ENCODE measurements around the gene PITPNC1. TPM values are rescaled to one million over a fixed set of nuclear protein-coding genes. Genes with fewer than 3 reads are reported as not detected.

The PITPNC1 gene
- total RNA-seq, 1 donor from 2014 or later, result 8.1 TPM

DNA sequence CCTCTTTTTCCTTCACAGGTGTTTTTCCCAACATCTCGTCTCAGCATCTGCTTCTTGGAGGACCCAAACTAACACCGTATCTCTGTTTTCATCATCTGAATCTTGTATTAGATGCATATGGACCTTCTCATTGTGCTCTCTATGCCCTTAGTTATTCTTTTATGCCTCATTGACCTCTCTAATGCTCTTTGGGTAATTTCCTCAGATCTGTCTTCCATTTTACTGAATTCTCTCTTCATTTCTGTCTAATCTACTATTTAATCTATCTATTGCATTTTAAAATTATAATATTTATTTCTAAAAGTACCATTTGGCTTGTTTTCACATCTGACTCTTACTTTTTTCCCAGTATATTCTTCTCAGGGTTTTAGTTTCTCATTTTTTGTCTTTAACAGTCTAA is 81.1 kb downstream of the PITPNC1 start:
- Histone ChIP-seq H3K36me3 (no peaks in the 10 kb centered on the region), H3K4me3 (no peak overlapping the region), H3K27me3 (no peaks in the 10 kb centered on the region), H3K27ac (no peak overlapping the region), H3K4me1 (no peaks in the 10 kb centered on the region), H3K9me3 (no peaks in the 10 kb centered on the region)
- intact Hi-C loops (cut with DNase I), result no loop called here
- TF ChIP-seq POLR2A (IDR thresholded peaks at IDR 0.05) (no peak), POLR2AphosphoS5 (IDR thresholded peaks at IDR 0.05; ENCODE audit: insufficient read depth in 1 of 2, low read depth in 1 of 2) (no peak)
- TF ChIP-seq, protein P1, sequence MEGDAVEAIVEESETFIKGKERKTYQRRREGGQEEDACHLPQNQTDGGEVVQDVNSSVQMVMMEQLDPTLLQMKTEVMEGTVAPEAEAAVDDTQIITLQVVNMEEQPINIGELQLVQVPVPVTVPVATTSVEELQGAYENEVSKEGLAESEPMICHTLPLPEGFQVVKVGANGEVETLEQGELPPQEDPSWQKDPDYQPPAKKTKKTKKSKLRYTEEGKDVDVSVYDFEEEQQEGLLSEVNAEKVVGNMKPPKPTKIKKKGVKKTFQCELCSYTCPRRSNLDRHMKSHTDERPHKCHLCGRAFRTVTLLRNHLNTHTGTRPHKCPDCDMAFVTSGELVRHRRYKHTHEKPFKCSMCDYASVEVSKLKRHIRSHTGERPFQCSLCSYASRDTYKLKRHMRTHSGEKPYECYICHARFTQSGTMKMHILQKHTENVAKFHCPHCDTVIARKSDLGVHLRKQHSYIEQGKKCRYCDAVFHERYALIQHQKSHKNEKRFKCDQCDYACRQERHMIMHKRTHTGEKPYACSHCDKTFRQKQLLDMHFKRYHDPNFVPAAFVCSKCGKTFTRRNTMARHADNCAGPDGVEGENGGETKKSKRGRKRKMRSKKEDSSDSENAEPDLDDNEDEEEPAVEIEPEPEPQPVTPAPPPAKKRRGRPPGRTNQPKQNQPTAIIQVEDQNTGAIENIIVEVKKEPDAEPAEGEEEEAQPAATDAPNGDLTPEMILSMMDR (IDR thresholded peaks at IDR 0.05), result no peak
- no peak for DNase-seq (ENCODE audit: extremely low spot score in 2 of 2)

DNA sequence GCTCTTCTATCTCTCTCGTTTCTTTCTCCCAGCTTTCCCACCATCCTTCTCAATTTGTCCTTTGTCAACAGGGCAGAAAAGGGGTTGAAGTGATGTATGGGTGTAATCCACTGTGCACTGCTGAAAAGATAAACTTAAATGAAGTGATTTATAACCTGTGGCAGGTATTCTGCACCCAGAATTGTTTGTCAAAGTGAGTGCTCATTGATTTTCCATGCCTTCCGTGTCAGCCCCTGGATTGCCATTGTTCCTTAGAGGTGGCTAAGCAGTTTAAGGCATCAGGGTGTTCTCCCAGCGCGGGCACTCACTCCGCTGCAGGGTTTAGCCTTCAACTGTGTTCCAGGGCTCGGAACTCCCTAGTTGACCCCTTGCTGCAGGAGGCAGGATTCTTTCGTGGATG is 82.9 kb downstream of the PITPNC1 start:
- no peaks in the 10 kb centered on the region for H3K4me1 ChIP-seq
- no peaks in the 10 kb centered on the region for H3K36me3 ChIP-seq
- H3K4me3 ChIP-seq, result no peak overlapping the region
- no peak for DNase-seq (ENCODE audit: extremely low spot score in 2 of 2)
- no peaks in the 10 kb centered on the region for H3K27me3 ChIP-seq
- intact Hi-C loops (cut with DNase I), result loop anchor here (10.0 kb wide), 1 partner anchor 45 kb away; no protein-coding TSS in a partner anchor
- H3K27ac ChIP-seq, result no peak overlapping the region
- no peaks in the 10 kb centered on the region for H3K9me3 ChIP-seq
- TF ChIP-seq, protein P1 (IDR thresholded peaks at IDR 0.05), result no peak
- TF ChIP-seq POLR2AphosphoS5 (IDR thresholded peaks at IDR 0.05; ENCODE audit: insufficient read depth in 1 of 2, low read depth in 1 of 2) (no peak), POLR2A (IDR thresholded peaks at IDR 0.05) (no peak)

DNA sequence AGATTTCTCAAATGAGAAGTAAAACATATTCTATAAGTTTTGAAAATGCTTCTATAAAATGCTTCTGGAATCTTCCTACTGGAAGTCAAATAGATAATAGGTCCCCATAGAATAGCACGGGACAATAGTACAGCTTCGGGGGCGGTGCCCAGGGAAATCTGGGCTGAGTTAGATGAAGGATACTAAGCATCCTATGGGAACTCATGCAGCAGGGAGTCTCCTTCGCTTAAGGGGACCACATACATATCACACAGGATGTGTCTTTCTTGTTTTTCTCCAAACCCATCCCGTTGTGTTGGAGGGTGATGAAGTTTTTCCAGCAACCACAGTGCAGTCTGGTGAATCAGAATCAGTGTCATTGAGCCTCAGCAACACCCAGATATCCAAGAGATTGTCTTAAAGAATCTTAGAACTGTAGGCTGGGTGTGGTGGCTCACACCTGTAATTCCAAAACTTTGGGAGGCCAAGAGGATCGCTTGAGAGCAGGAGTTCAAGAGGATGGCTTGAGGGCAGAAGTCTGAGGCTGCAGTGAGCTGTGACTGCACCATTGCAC is 84.2 kb downstream of the PITPNC1 start:
- H3K27me3 ChIP-seq, result no peaks in the 10 kb centered on the region
- intact Hi-C loops (cut with DNase I), result loop anchor here (10.0 kb wide), 1 partner anchor 47 kb away; no protein-coding TSS in a partner anchor

DNA sequence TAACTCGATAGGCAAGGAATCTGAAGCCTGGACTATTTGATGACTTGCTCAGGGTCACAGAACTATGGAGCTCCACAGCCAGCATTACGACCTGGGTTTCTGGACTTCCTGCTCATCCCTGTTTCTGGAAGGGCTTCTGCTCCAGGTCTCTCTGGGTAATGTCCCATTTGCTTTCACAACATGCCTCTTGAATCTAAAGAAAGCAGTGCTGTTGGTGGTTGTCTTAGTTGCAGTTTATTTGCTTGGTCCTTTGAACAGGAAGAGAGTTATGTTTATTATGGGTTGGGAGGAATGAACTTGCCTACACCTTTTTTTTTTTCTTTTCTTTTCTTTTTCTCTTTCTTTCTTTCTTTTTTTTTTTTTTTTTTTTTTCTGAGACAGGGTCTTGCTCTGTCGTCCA is 84.8 kb downstream of the PITPNC1 start:
- H3K27ac ChIP-seq, result no peak overlapping the region
- TF ChIP-seq, protein P1 (IDR thresholded peaks at IDR 0.05), result no peak
- TF ChIP-seq POLR2AphosphoS5 (IDR thresholded peaks at IDR 0.05; ENCODE audit: insufficient read depth in 1 of 2, low read depth in 1 of 2) (no peak), POLR2A (IDR thresholded peaks at IDR 0.05) (no peak)
- no peak overlapping the region for H3K4me3 ChIP-seq
- no peak for DNase-seq (ENCODE audit: extremely low spot score in 2 of 2)
- H3K36me3 ChIP-seq, result no peaks in the 10 kb centered on the region
- H3K9me3 ChIP-seq, result no peaks in the 10 kb centered on the region
- no peaks in the 10 kb centered on the region for H3K4me1 ChIP-seq
- no peaks in the 10 kb centered on the region for H3K27me3 ChIP-seq
- intact Hi-C loops (cut with DNase I), result loop anchor here (10.0 kb wide), 1 partner anchor 47 kb away; no protein-coding TSS in a partner anchor

More for the DNA sequence above, 84.2 kb downstream of the PITPNC1 start:
- H3K27ac ChIP-seq, result no peak overlapping the region
- H3K9me3 ChIP-seq, result no peaks in the 10 kb centered on the region
- DNase-seq (ENCODE audit: extremely low spot score in 2 of 2), result no peak
- no peaks in the 10 kb centered on the region for H3K36me3 ChIP-seq
- H3K4me3 ChIP-seq, result no peak overlapping the region
- H3K4me1 ChIP-seq, result no peaks in the 10 kb centered on the region
- TF ChIP-seq POLR2AphosphoS5 (IDR thresholded peaks at IDR 0.05; ENCODE audit: insufficient read depth in 1 of 2, low read depth in 1 of 2) (no peak), POLR2A (IDR thresholded peaks at IDR 0.05) (no peak)

DNA sequence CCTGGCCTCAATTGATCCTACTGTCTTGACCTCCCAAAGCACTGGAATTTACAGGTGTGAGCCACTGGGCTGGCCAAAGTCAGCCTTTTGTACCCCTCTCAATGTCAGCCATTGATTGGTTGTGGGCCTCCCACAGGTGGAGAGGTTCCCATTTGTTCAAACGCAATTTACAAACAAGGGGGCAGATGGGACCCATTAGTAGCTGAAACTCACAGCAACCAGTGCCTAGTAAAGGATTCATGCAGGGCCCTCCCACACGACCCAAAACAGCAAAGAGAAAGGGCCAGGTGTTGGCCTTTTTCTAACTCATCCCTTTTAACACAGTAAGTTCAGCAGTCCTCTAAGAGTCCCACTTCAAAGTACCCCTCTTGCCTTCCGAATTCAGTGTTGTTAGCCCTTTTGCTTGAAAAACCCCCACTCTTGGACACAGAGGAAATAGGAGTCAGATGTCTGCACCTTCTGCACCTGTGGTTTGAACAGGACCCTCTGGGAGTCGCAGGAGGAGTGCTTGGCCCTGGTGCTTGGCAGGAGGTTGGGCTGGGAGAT is 89.2 kb downstream of the PITPNC1 start:
- DNase-seq (ENCODE audit: extremely low spot score in 2 of 2), result no peak
- Histone ChIP-seq H3K9me3 (no peaks in the 10 kb centered on the region), H3K4me3 (no peak overlapping the region), H3K27me3 (no peaks in the 10 kb centered on the region), H3K27ac (no peak overlapping the region), H3K4me1 (peaks cover 20% of the 10 kb centered on the region), H3K36me3 (no peaks in the 10 kb centered on the region)
- intact Hi-C loops (cut with DNase I), result loop anchor here (10.0 kb wide), 1 partner anchor 52 kb away; no protein-coding TSS in a partner anchor
- TF ChIP-seq, protein P1 (IDR thresholded peaks at IDR 0.05), result no peak
- TF ChIP-seq POLR2A (IDR thresholded peaks at IDR 0.05) (no peak), POLR2AphosphoS5 (IDR thresholded peaks at IDR 0.05; ENCODE audit: insufficient read depth in 1 of 2, low read depth in 1 of 2) (no peak)
